ENCODE data around the gene PNPLA1.

- TF ChIP-seq CTCF (IDR thresholded peaks at IDR 0.05; ENCODE audit: low read depth, low read length): no peak
- TF ChIP-seq EZH2phosphoT487 (IDR thresholded peaks at IDR 0.05; ENCODE audit: low read depth): no peak
Measured at GRCh38 chr6:36318690-36319435, 49.0 kb downstream of the PNPLA1 start.

Measured in OCI-LY3 (cell line).